HepG2 (cell line): Measurements from ENCODE around the gene GGA2. TPM values are rescaled to one million over a fixed set of nuclear protein-coding genes. Genes with fewer than 3 reads are reported as not detected.

Experiments used
- ARNT2 ChIP-seq: sonication (generic); formaldehyde crosslinking; IDR thresholded peaks from 2 replicates; pipeline ENCODE4 v1.8.0; 2022; ENCODE audit warnings: mild to moderate bottlenecking, low read depth, missing genetic modification reagents, moderate library complexity
- ASH2L ChIP-seq: fragments of 300-600, 200-600 bp; sonication (generic); IDR thresholded peaks from 2 replicates; pipeline ENCODE4 v1.7.0; 2017; ENCODE audit warnings: low read depth, mild to moderate bottlenecking, moderate library complexity, mixed read lengths, low read length; ENCODE audit not compliant: insufficient read length
- DNMT3B ChIP-seq: conservative IDR thresholded peaks from 2 replicates; pipeline ENCODE4 v1.6.1; 2016; ENCODE audit warnings: missing biosample characterization, control low read depth
- HOMEZ ChIP-seq: IDR thresholded peaks from 2 replicates; pipeline ENCODE4 v1.6.1; 2016; ENCODE audit warnings: low read depth
- HOXA9 ChIP-seq: sonication (generic); formaldehyde crosslinking; IDR thresholded peaks from 2 replicates; pipeline ENCODE4 v1.8.1; 2022; ENCODE audit warnings: missing genetic modification reagents, mild to moderate bottlenecking, moderate library complexity, borderline replicate concordance
- JUNB ChIP-seq: sonication (generic); formaldehyde crosslinking; IDR thresholded peaks from 2 replicates; pipeline ENCODE4 v1.8.0; 2022; ENCODE audit warnings: missing genetic modification reagents, mild to moderate bottlenecking, borderline replicate concordance
- KDM5B ChIP-seq: sonication (generic); formaldehyde crosslinking; IDR thresholded peaks from 2 replicates; pipeline ENCODE4 v1.4.0; 2020; ENCODE audit warnings: missing genetic modification reagents, mild to moderate bottlenecking, borderline replicate concordance
- MEF2D ChIP-seq: sonication (generic); formaldehyde crosslinking; IDR thresholded peaks from 2 replicates; pipeline ENCODE4 v1.5.1; 2020; ENCODE audit warnings: mild to moderate bottlenecking, missing genetic modification reagents
- NFKB2 ChIP-seq: sonication (generic); formaldehyde crosslinking; IDR thresholded peaks from 2 replicates; pipeline ENCODE4 v1.4.0; 2020; ENCODE audit warnings: missing genetic modification reagents, borderline replicate concordance
- POGK ChIP-seq: sonication (generic); formaldehyde crosslinking; conservative IDR thresholded peaks from 2 replicates; pipeline ENCODE4 v1.8.0; 2022; ENCODE audit warnings: mild to moderate bottlenecking, moderate library complexity, missing genetic modification reagents
- TGIF2 ChIP-seq: IDR thresholded peaks from 2 replicates; pipeline ENCODE4 v1.6.1; 2016; ENCODE audit warnings: control low read depth, missing compliant biosample characterization
- ZBTB33 ChIP-seq: sonication (generic); formaldehyde crosslinking; IDR thresholded peaks from 2 replicates; pipeline ENCODE4 v1.4.0; 2020; ENCODE audit warnings: missing genetic modification reagents
- ZBTB38 ChIP-seq: sonication (generic); formaldehyde crosslinking; IDR thresholded peaks from 2 replicates; pipeline ENCODE4 v1.5.1; 2020; ENCODE audit warnings: mild to moderate bottlenecking, missing genetic modification reagents
- ZNF235 ChIP-seq: sonication (generic); formaldehyde crosslinking; IDR thresholded peaks from 2 replicates; pipeline ENCODE4 v1.8.1; 2023; ENCODE audit warnings: mild to moderate bottlenecking, missing genetic modification reagents, borderline replicate concordance
- ZNF263 ChIP-seq: sonication (generic); formaldehyde crosslinking; IDR thresholded peaks from 2 replicates; pipeline ENCODE4 v1.4.0; 2020; ENCODE audit warnings: missing genetic modification reagents
- ZNF331 ChIP-seq: sonication (generic); formaldehyde crosslinking; IDR thresholded peaks from 2 replicates; pipeline ENCODE4 v1.4.0; 2020; ENCODE audit warnings: missing genetic modification reagents
- ZNF441 ChIP-seq: sonication (generic); formaldehyde crosslinking; IDR thresholded peaks from 2 replicates; pipeline ENCODE4 v1.7.0; 2021; ENCODE audit warnings: missing genetic modification reagents, borderline replicate concordance
- ZNF607 ChIP-seq: sonication (generic); formaldehyde crosslinking; IDR thresholded peaks from 2 replicates; pipeline ENCODE4 v1.5.1; 2020; ENCODE audit warnings: missing genetic modification reagents, mild to moderate bottlenecking, borderline replicate concordance
- ZNF747 ChIP-seq: sonication (generic); formaldehyde crosslinking; IDR thresholded peaks from 2 replicates; pipeline ENCODE4 v1.8.1; 2023; ENCODE audit warnings: missing genetic modification reagents, mild to moderate bottlenecking, borderline replicate concordance
- ZNF761 ChIP-seq: sonication (generic); formaldehyde crosslinking; conservative IDR thresholded peaks from 2 replicates; pipeline ENCODE4 v1.4.0; 2020; ENCODE audit warnings: mild to moderate bottlenecking, missing genetic modification reagents
- ZNF839 ChIP-seq: sonication (generic); formaldehyde crosslinking; IDR thresholded peaks from 2 replicates; pipeline ENCODE4 v1.4.0; 2020; ENCODE audit warnings: missing genetic modification reagents, mild to moderate bottlenecking, borderline replicate concordance
- polyA plus RNA-seq, 8 experiments: library from polyadenylated mRNA; depleted of rRNA in 3 of 8; stranded (reverse) in 7 of 8; unstranded in 1 of 8; fragments of >200 nt; fragmentation: Illumina TruSeq in 4 of 8; extraction: Trizol in 4 of 8; gene quantifications; 2 replicates each; pipeline versions ENCODE4 v1.2.1 to v1.2.3, GENCODE V29; 2011 to 2016; ENCODE audit warnings: low read depth in 4 of 8, missing spikeins in 1 of 8, mixed read lengths in 1 of 8; ENCODE audit not compliant: insufficient read depth in 1 of 8
- total RNA-seq, 5 experiments: library from RNA; depleted of rRNA; stranded (reverse); fragments of >200 nt; fragmentation: Illumina TruSeq; extraction: Trizol; gene quantifications; 2 replicates each; pipeline ENCODE4 v1.2.3, GENCODE V29; 2016; ENCODE audit warnings: low read depth in 1 of 5

GGA2 gene
- total and polyA plus RNA-seq, 2 of the 13 experiments (the other 11 are each of a cell fraction or from before 2014, with no cell fraction given), result 51.5 to 69.8 TPM

- peak; percentile 37 for TF ChIP-seq ASH2L
- 0 out of 2 replicates have a peak, but pooled peaks have one; percentile 31 for TF ChIP-seq JUNB
- 0 out of 2 replicates have a peak, but pooled peaks have one; percentile 22 for TF ChIP-seq MEF2D (CRISPR knock-in tag)
- TF ChIP-seq ZNF761 (CRISPR knock-in tag), result 0 out of 2 replicates have a peak, but pooled peaks have one; percentile 17
- 0 out of 2 replicates have a peak, but pooled peaks have one; percentile 17 for TF ChIP-seq POGK (CRISPR knock-in tag)
- TF ChIP-seq ARNT2, result peak; percentile 21; the same call in 1 of the 2 replicates
- TF ChIP-seq HOMEZ (CRISPR knock-in tag), result 0 out of 2 replicates have a peak, but pooled peaks have one; percentile 19
- TF ChIP-seq ZNF607 (CRISPR knock-in tag), result peak; percentile 57; the same call in 1 of the 2 replicates
- peak; percentile 61; the same call in 1 of the 2 replicates for TF ChIP-seq HOXA9 (CRISPR knock-in tag)
- no peak for TF ChIP-seq ZNF441 (CRISPR knock-in tag)
- TF ChIP-seq ZNF235 (CRISPR knock-in tag), result no peak
- TF ChIP-seq ZNF331 (CRISPR knock-in tag), result 0 out of 2 replicates have a peak, but pooled peaks have one; percentile 8
- TF ChIP-seq TGIF2 (CRISPR knock-in tag), result peak; percentile 30; the same call in 1 of the 2 replicates
- TF ChIP-seq ZNF747, result no peak
- TF ChIP-seq KDM5B (CRISPR knock-in tag), result peak; percentile 55; the same call in 1 of the 2 replicates
- TF ChIP-seq NFKB2, result 0 out of 2 replicates have a peak, but pooled peaks have one; percentile 11
- TF ChIP-seq ZNF839, result peak; percentile 28; the same call in 1 of the 2 replicates
- peak; percentile 68 for TF ChIP-seq ZBTB38 (CRISPR knock-in tag)
- TF ChIP-seq ZBTB33 (CRISPR knock-in tag), result 0 out of 2 replicates have a peak, but pooled peaks have one; percentile 12
- TF ChIP-seq ZNF263 (CRISPR knock-in tag), result peak; percentile 93
- TF ChIP-seq DNMT3B (CRISPR knock-in tag), result peak; percentile 6; the same call in 1 of the 2 replicates
Measured at GRCh38 chr16:23508589-23509440, 1.5 kb downstream of the GGA2 start (continued).
